ENCODE measurements around the gene USP40. TPM values are rescaled to one million over a fixed set of nuclear protein-coding genes. Genes with fewer than 3 reads are reported as not detected.
A peak's percentile ranks its signal among the peaks of the same experiment; 100 is the strongest.

Gene USP40
- 15.1 and 32.9 TPM in 2 replicates for total RNA-seq (ENCODE audit: low replicate concordance)

GRCh38 chr2:233566141-233566956 is at the start of gene USP40:
Gene USP40, minus strand, starts transcription at chr2:233566782. Its CDS starts 1,228 bp downstream, at chr2:233565554.
- H3K27ac ChIP-seq, result peak within 1 kb of the TSS; percentile 98
- peak within 1 kb of the TSS; percentile 85 for H3K4me2 ChIP-seq
- peak within 1 kb of the TSS; percentile 99 for H3K27ac Mint-ChIP-seq
- TF ChIP-seq EZH2 (IDR thresholded peaks at IDR 0.05) (no peak), CTCF (IDR thresholded peaks at IDR 0.05) (no peak), EZH2phosphoT487 (IDR thresholded peaks at IDR 0.05) (no peak)
- no peaks in the 10 kb centered on the region for H3K36me3 ChIP-seq
- H3K9me3 ChIP-seq (ENCODE audit: low read depth), result no peaks in the 10 kb centered on the region
- peak within 1 kb of the TSS; percentile 87 for H3K9ac ChIP-seq
- H3K4me3 ChIP-seq, result peak within 1 kb of the TSS; percentile 75
- no peaks in the 10 kb centered on the region for H3K9me3 Mint-ChIP-seq
- peaks cover 19% of the 10 kb centered on the region for H3F3A ChIP-seq (ENCODE audit: low read depth)
- DNase-seq (ENCODE audit: low spot score), result peak; percentile 94
- H3K4me1 Mint-ChIP-seq, result peaks cover 6% of the 10 kb centered on the region
- peaks cover 9% of the 10 kb centered on the region for H3K4me1 ChIP-seq
- H2AFZ ChIP-seq (replicated peaks), result peak within 1 kb of the TSS; percentile 87
- H4K20me1 ChIP-seq (ENCODE audit: low read depth), result no peaks in the 10 kb centered on the region
- H3K4me3 Mint-ChIP-seq, result peak within 1 kb of the TSS; percentile 95
- H3K27me3 Mint-ChIP-seq (ENCODE audit: insufficient read depth, low read depth), result peaks cover 2% of the 10 kb centered on the region
- H3K27me3 ChIP-seq, result no peaks in the 10 kb centered on the region
- H3K36me3 Mint-ChIP-seq, result peaks cover 2% of the 10 kb centered on the region
- no peaks in the 10 kb centered on the region for H3K79me2 ChIP-seq (ENCODE audit: low read depth)

GRCh38 chr2:233611284-233611683 is 44.7 kb upstream of the USP40 start:
- Histone ChIP-seq H3K9me3 (ENCODE audit: low read depth) (no peaks in the 10 kb centered on the region), H3K4me3 (no peak overlapping the region), H3K36me3 (no peaks in the 10 kb centered on the region), H4K20me1 (ENCODE audit: low read depth) (no peaks in the 10 kb centered on the region), H3K9ac (no peak overlapping the region), H3K4me1 (no peaks in the 10 kb centered on the region), H3K27ac (no peak overlapping the region), H3F3A (ENCODE audit: low read depth) (no peaks in the 10 kb centered on the region), H3K27me3 (no peaks in the 10 kb centered on the region), H3K79me2 (ENCODE audit: low read depth) (no peaks in the 10 kb centered on the region), H2AFZ (replicated peaks) (no peak overlapping the region), H3K4me2 (no peak overlapping the region)
- Mint-ChIP-seq H3K36me3 (no peaks in the 10 kb centered on the region), H3K27ac (no peak overlapping the region), H3K9me3 (peaks cover 39% of the 10 kb centered on the region), H3K4me3 (no peak overlapping the region), H3K4me1 (no peaks in the 10 kb centered on the region), H3K27me3 (ENCODE audit: insufficient read depth, low read depth) (peaks cover 4% of the 10 kb centered on the region)
- no peak for DNase-seq (ENCODE audit: low spot score)
- TF ChIP-seq EZH2phosphoT487 (IDR thresholded peaks at IDR 0.05) (no peak), CTCF (IDR thresholded peaks at IDR 0.05) (no peak), EZH2 (IDR thresholded peaks at IDR 0.05) (no peak)

GRCh38 chr2:233605680-233606079 is 39.1 kb upstream of the USP40 start:
- Mint-ChIP-seq H3K4me3 (no peak overlapping the region), H3K4me1 (no peaks in the 10 kb centered on the region), H3K9me3 (peaks cover 7% of the 10 kb centered on the region), H3K27ac (no peak overlapping the region), H3K27me3 (ENCODE audit: insufficient read depth, low read depth) (peaks cover 4% of the 10 kb centered on the region), H3K36me3 (no peaks in the 10 kb centered on the region)
- Histone ChIP-seq H3K4me1 (no peaks in the 10 kb centered on the region), H3K36me3 (no peaks in the 10 kb centered on the region), H3K4me3 (no peak overlapping the region), H3K27me3 (no peaks in the 10 kb centered on the region), H3K9me3 (ENCODE audit: low read depth) (no peaks in the 10 kb centered on the region), H3K9ac (no peak overlapping the region), H3K4me2 (no peak overlapping the region), H4K20me1 (ENCODE audit: low read depth) (no peaks in the 10 kb centered on the region), H2AFZ (replicated peaks) (no peak overlapping the region), H3F3A (ENCODE audit: low read depth) (no peaks in the 10 kb centered on the region), H3K79me2 (ENCODE audit: low read depth) (no peaks in the 10 kb centered on the region), H3K27ac (no peak overlapping the region)
- no peak for TF ChIP-seq CTCF (IDR thresholded peaks at IDR 0.05)
- TF ChIP-seq EZH2phosphoT487 (IDR thresholded peaks at IDR 0.05), result no peak
- no peak for TF ChIP-seq EZH2 (IDR thresholded peaks at IDR 0.05)
- DNase-seq (ENCODE audit: low spot score), result no peak
